PFSK-1 (cell line): ENCODE measurements around the gene HSPB3.

Source experiments
- POLR2AphosphoS5 ChIP-seq: IDR thresholded peaks from 2 replicates; pipeline ENCODE4 v1.6.1; 2012; ENCODE audit warnings: low read depth, mild to moderate bottlenecking, control low read depth, low read length, moderate library complexity
- REST ChIP-seq, 2 experiments: IDR thresholded peaks; 2 replicates each; pipeline versions ENCODE4 v1.6.1 to v1.8.0; 2011 to 2012; ENCODE audit warnings: low read depth in 2 of 2, low read length in 2 of 2, control low read depth in 1 of 2, inconsistent platforms in 1 of 2, mild to moderate bottlenecking in 1 of 2, moderate library complexity in 1 of 2; ENCODE audit not compliant: insufficient read depth in 1 of 2
- SIN3A ChIP-seq: IDR thresholded peaks from 2 replicates; pipeline ENCODE4 v1.6.1; 2012; ENCODE audit warnings: mild to moderate bottlenecking, low read length, moderate library complexity, borderline replicate concordance; ENCODE audit not compliant: insufficient read depth
- TAF1 ChIP-seq: IDR thresholded peaks from 2 replicates; pipeline ENCODE4 v1.6.1; 2012; ENCODE audit warnings: low read length, control low read depth, borderline replicate concordance; ENCODE audit not compliant: insufficient read depth

- TF ChIP-seq REST (IDR thresholded peaks at IDR 0.05; ENCODE audit: insufficient read depth in 1 of 2, low read depth in 2 of 2, low read length in 2 of 2) (no peak), TAF1 (no peak), POLR2AphosphoS5 (no peak), SIN3A (no peak)
Measured at GRCh38 chr5:54412913-54413312, 42.6 kb upstream of the HSPB3 start.
